HepG2 (cell line): Measurements from ENCODE around the gene BEX1. TPM values are rescaled to one million over a fixed set of nuclear protein-coding genes. Genes with fewer than 3 reads are reported as not detected.

Experiments
- DNMT3B ChIP-seq: conservative IDR thresholded peaks from 2 replicates; pipeline ENCODE4 v1.6.1; 2016; ENCODE audit warnings: missing biosample characterization, control low read depth
- HMG20B ChIP-seq: conservative IDR thresholded peaks from 2 replicates; pipeline ENCODE4 v1.6.1; 2016; ENCODE audit warnings: missing genetic modification reagents, missing compliant biosample characterization
- RCOR2 ChIP-seq: IDR thresholded peaks from 2 replicates; pipeline ENCODE4 v1.6.1; 2016; ENCODE audit warnings: missing biosample characterization, missing genetic modification reagents
- TBX2 ChIP-seq: sonication (generic); formaldehyde crosslinking; IDR thresholded peaks from 2 replicates; pipeline ENCODE4 v1.5.0; 2020; ENCODE audit warnings: missing genetic modification reagents, mild to moderate bottlenecking, borderline replicate concordance
- YEATS2 ChIP-seq: sonication (generic); formaldehyde crosslinking; IDR thresholded peaks from 2 replicates; pipeline ENCODE4 v1.4.0; 2020; ENCODE audit warnings: missing genetic modification reagents, borderline replicate concordance
- ZFP36 ChIP-seq: fragments of 150-350 bp; IDR thresholded peaks from 2 replicates; pipeline ENCODE4 v1.6.1; 2018; ENCODE audit warnings: borderline replicate concordance, low read length, low read depth; ENCODE audit not compliant: partially characterized antibody
- ZFY ChIP-seq: sonication (generic); formaldehyde crosslinking; IDR thresholded peaks from 2 replicates; pipeline ENCODE4 v1.4.0; 2020; ENCODE audit warnings: missing genetic modification reagents
- ZKSCAN1 ChIP-seq: fragments of 150-350 bp; IDR thresholded peaks from 2 replicates; pipeline ENCODE4 v1.6.1; 2014; ENCODE audit warnings: low read length
- ZNF563 ChIP-seq: sonication (generic); formaldehyde crosslinking; IDR thresholded peaks from 2 replicates; pipeline ENCODE4 v1.8.0; 2022; ENCODE audit warnings: mild to moderate bottlenecking, moderate library complexity, missing genetic modification reagents
- polyA plus RNA-seq, 8 experiments: library from polyadenylated mRNA; depleted of rRNA in 3 of 8; stranded (reverse) in 7 of 8; unstranded in 1 of 8; fragments of >200 nt; fragmentation: Illumina TruSeq in 4 of 8; extraction: Trizol in 4 of 8; gene quantifications; 2 replicates each; pipeline versions ENCODE4 v1.2.1 to v1.2.3, GENCODE V29; 2011 to 2016; ENCODE audit warnings: low read depth in 4 of 8, missing spikeins in 1 of 8, mixed read lengths in 1 of 8; ENCODE audit not compliant: insufficient read depth in 1 of 8
- total RNA-seq, 5 experiments: library from RNA; depleted of rRNA; stranded (reverse); fragments of >200 nt; fragmentation: Illumina TruSeq; extraction: Trizol; gene quantifications; 2 replicates each; pipeline ENCODE4 v1.2.3, GENCODE V29; 2016; ENCODE audit warnings: low read depth in 1 of 5
- TF ChIP-seq, protein P1 (sequence below): IDR thresholded peaks from 2 replicates; pipeline ENCODE4 v1.6.1; 2012; ENCODE audit warnings: low read length, improper control_type of control experiment
- TF ChIP-seq, protein P2 (sequence below): sonication (generic); formaldehyde crosslinking; IDR thresholded peaks from 2 replicates; pipeline ENCODE4; 2020; ENCODE audit warnings: missing genetic modification reagents, mild to moderate bottlenecking, borderline replicate concordance

BEX1 gene
- total and polyA plus RNA-seq, 2 of the 13 experiments (the other 11 are each of a cell fraction or from before 2014, with no cell fraction given) = 29.4 to 69.4 TPM

DNA sequence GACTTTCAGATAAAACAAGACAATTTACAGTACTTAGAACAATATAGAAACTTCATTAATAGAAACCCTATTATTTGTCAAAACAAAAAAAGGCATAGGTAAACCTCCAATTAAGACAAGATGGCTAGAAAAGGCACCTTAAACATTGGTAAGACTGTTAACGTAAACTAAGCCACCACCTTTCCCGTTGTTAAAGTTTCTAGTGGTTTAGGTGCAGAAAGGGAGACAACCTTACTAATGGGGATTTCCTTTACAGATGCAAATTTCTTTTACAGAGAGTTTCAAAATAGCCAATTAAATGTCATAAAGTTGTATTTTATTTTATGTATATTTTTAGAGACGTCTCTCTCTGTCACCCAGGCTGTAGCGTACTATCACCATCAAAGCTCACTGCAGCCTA lies 36.5 kb upstream of the BEX1 start (continued):
- TF ChIP-seq, protein P1, sequence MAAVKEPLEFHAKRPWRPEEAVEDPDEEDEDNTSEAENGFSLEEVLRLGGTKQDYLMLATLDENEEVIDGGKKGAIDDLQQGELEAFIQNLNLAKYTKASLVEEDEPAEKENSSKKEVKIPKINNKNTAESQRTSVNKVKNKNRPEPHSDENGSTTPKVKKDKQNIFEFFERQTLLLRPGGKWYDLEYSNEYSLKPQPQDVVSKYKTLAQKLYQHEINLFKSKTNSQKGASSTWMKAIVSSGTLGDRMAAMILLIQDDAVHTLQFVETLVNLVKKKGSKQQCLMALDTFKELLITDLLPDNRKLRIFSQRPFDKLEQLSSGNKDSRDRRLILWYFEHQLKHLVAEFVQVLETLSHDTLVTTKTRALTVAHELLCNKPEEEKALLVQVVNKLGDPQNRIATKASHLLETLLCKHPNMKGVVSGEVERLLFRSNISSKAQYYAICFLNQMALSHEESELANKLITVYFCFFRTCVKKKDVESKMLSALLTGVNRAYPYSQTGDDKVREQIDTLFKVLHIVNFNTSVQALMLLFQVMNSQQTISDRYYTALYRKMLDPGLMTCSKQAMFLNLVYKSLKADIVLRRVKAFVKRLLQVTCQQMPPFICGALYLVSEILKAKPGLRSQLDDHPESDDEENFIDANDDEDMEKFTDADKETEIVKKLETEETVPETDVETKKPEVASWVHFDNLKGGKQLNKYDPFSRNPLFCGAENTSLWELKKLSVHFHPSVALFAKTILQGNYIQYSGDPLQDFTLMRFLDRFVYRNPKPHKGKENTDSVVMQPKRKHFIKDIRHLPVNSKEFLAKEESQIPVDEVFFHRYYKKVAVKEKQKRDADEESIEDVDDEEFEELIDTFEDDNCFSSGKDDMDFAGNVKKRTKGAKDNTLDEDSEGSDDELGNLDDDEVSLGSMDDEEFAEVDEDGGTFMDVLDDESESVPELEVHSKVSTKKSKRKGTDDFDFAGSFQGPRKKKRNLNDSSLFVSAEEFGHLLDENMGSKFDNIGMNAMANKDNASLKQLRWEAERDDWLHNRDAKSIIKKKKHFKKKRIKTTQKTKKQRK = no peak
- TF ChIP-seq ZNF563 (CRISPR knock-in tag) = no peak
- no peak for TF ChIP-seq DNMT3B (CRISPR knock-in tag)
- no peak for TF ChIP-seq ZFP36
- TF ChIP-seq ZKSCAN1 = no peak
- no peak for TF ChIP-seq HMG20B (CRISPR knock-in tag)
- TF ChIP-seq, protein P2, sequence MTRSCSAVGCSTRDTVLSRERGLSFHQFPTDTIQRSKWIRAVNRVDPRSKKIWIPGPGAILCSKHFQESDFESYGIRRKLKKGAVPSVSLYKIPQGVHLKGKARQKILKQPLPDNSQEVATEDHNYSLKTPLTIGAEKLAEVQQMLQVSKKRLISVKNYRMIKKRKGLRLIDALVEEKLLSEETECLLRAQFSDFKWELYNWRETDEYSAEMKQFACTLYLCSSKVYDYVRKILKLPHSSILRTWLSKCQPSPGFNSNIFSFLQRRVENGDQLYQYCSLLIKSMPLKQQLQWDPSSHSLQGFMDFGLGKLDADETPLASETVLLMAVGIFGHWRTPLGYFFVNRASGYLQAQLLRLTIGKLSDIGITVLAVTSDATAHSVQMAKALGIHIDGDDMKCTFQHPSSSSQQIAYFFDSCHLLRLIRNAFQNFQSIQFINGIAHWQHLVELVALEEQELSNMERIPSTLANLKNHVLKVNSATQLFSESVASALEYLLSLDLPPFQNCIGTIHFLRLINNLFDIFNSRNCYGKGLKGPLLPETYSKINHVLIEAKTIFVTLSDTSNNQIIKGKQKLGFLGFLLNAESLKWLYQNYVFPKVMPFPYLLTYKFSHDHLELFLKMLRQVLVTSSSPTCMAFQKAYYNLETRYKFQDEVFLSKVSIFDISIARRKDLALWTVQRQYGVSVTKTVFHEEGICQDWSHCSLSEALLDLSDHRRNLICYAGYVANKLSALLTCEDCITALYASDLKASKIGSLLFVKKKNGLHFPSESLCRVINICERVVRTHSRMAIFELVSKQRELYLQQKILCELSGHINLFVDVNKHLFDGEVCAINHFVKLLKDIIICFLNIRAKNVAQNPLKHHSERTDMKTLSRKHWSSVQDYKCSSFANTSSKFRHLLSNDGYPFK (CRISPR knock-in tag) = no peak
- no peak for TF ChIP-seq TBX2
- TF ChIP-seq RCOR2 (CRISPR knock-in tag) = no peak
- no peak for TF ChIP-seq YEATS2 (CRISPR knock-in tag)
- no peak for TF ChIP-seq ZFY
- TF ChIP-seq, all 625 proteins: peak for 0
